Stimulated activated CD4-positive, alpha-beta T cell treated with anti-CD3 and anti-CD28 coated beads, Interleukin-1b, Interleukin-23, amount 100 ng/mL, for 24 hours (primary cell): ENCODE data around the gene ZNF521.

Experiments used
- DNase-seq, 4 experiments: peaks; one replicate each; pipeline ENCODE4 v3.0.0-alpha.2; 2020; ENCODE audit warnings: low read depth in 4 of 4, low spot score in 1 of 4

ZNF521 gene

DNA sequence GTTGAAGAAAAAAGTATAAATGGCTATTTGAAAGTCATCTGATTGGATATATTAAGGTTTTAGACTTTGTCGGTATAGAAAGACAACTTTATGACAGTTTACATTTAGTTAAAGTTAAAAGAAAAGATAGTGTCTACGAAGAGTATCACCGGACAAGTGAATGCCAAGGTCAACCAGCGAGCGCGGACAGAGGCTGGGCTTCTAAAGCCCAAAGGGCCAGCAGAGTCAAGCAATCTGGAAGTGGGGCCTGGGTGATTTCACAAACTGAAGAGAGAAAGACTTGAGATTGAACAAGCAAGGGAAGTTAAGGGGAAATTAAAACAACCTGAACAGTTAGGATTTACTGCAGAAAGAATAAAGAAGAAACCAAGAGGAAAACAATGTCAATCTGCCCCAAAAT, 16.3 kb downstream of the ZNF521 start:
- DNase-seq, result no peak

DNA sequence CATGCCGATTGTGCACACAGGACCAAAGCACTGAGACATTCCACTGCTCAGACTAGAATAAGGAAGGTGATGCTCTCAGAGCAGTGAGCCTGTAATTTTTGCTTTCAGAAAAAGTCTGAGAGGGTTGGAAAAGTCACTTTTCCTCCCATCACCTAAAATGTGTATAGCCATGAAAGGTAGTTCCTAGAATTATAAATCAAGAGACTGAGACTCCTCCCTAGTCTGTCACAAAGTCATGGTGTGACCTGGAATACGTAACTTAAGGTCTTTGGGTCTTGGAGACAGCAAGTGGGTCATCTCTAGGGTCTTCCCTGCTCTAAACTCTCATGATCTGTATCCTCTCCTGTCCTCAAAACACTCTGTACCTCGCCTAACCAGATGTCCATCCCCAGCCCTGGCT, 16.9 kb downstream of the ZNF521 start:
- no peak for DNase-seq

DNA sequence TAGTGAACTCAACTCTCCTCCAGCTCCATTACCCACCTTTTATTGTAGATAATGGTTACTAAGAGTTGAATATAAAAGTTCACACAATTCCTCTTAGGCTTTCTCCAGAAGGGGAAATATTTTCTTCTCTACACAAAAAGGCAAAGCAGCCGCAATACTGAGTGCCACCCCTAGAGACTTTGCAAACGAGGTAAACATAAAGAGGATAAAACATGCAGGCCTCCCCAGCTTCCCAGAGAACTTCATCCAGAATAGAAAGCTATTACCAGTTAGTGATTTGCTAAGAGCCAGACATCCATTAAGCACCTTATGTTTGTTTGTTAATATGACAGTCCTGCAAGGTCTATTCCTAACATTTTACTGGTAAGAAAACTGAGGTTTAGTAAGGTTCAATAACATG, 17.4 kb downstream of the ZNF521 start:
- no peak for DNase-seq

DNA sequence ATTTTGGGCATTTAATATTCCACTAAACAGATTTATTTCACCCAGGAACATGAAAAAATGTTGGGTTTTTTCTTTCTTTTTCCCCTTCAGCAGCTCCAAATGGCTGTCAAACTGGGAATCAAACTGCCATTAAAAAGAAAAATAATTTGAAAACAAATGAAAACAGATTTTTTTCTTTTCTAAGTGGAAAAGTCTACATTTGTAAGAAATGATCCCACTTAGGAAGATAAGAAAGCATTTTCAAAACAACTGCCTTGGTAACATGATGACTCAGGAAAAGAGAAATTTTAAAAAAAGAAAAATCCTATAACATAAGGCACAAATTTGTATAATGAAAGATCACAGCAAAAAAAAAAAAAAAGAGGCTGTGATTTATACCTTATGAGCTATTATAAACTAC, 20.0 kb downstream of the ZNF521 start:
- DNase-seq, result no peak

DNA sequence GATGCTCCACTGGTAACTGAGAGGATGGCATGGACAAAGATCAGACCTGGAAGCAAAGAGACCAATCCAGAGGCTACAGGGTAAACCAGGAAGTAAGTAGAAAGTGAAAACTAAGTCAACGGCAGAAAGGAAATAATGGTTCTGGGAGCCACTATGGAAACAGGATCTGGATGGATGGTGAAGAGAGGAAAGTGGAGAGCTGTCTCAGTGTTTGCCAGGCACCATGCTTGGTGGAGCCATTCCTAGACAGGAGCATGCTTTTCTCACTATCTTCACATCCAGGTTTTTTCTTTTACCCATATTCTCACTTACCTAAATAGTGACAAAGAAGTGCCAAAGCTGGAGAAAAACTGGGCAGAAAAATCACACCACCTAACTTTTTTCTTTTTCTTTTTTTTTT, 22.2 kb downstream of the ZNF521 start:
- DNase-seq, result no peak

DNA sequence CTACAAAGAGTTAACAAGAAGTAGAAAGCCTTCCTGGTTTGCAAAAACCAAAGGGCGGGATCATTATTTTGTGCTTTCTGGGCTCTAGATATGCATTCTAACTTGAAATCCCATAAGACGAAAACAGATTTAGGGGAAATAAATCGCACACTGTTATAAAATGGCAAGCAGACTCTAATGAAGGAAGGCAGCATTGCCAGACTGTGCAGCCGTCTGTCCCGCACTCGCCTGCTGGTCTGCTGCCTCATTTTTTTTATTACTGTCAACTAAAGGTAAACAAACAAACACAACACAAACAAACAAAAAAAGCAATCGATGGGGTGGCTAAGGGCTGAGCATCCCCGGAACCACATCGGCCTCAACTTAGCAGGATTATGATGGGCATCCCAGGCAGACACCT, 24.4 kb downstream of the ZNF521 start:
- no peak for DNase-seq

DNA sequence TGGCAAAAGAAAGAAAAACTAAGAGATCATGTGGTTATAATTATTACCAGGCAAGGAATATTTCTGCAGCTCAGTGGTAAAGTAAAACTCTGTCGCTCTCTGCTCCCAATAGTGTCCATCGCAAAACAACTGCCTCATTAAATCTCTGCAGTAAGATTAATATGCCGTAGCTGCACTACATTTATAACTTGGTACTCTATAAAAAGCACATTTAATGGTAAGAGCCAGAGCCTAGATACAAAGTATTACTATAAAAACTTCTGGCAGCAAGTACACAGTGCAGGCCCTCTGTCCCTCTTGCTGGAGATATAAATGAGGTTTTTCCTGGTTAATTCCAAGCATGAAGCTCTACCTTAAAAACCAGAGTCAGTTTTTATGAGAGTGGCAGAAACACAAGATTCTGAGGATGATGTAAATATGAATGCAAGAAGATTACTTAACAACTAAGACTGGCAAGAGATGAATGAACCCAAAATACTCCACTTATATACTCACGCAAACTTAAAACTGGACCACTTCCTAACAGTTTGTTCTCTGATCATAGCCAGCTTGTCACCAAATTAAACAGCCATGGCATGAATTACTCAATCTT, 25.5 kb downstream of the ZNF521 start:
- DNase-seq, result no peak

DNA sequence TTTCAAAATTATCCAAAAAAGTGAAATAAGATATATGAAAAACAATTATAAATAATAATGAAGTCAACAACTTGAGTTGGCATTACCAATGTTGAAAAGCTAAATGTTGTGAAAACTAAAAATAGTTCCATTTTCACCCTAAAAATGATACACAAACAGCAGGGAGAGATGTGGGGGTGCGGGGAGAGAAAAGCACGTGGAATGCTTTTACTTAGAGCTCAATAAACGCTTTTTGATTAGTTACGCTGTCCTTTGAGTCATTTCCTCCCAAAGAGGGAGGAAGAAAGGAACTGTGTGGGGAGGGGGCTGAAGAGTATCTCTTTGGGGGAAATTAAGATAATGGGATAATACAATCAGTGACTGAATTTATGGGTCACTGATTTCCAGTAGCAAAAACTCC, 29.2 kb downstream of the ZNF521 start:
- no peak for DNase-seq

DNA sequence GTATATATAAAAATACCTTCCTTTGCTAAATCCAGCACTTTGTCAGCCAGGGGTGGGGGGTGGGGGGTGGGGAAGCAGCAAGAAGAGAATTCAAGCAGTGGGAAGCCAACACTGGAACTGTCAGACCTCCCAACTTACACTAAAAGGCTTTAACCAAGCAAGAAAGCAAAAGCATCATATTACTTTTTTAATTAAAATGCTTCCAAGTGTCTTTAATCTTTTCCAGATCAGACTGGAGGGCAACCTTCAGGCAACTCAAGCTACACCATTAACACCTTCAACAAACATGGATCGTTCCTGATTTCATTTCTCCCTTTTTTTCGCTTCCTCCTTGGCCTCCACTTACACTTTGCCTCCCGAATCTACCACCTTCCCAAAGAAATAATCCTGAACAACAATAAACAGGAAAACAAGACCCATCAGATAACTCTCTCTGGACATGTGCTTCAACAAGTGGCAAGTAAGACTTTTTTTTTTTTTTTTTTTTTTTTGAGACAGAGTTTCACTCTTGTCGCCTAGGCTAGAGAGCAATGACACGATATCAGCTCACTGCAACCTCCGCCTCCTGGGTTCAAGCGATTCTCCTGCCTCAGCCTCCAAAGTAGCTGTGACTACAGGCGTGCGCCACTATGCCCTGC, 35.5 kb downstream of the ZNF521 start:
- DNase-seq, result no peak

DNA sequence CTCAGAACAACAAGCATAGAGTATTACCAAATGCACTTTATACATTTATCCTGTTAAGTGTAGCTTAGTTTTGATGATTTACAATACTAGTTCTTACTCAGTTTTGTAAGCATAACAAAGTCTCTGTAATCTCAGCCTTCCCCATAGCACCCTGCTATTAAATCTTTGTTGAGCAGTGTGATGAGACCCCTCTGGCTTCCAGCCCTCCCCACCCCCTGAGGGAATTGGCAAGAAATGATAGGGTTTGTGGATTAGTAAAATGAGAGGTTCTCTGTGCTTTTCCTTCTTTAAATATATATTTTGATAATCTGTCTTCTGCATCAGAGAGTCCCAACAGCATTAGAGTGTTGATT, 37.2 kb downstream of the ZNF521 start:
- no peak for DNase-seq

DNA sequence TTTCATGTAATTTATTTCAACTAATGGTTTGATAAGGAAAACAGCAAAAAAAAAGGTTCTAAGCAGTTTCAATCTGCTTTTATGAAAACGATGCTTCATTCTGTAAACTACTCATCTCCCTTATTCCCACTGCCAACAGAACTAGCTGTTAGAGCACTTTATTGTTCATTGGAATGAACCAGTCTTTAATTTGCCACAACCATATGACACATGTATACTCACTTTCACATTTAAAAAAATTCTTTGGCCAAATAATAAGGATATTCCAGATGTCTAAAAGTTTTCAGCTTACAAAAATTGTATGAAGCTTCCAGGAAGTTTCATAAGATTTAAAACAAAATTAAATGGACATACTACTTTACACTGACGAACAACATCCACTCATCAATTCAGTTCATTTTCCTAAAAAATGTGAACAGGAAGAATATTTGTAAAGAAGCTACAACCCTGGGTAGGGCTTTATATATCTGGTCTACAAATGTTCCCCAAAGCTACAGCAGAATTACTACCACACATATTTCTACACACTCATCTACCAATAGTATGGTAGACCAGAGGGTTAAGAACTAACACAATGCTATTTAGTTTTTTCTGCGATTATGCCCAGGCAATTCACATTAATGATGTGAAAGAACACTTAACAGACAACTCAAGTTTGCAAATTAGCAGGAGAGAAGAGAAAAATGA, 37.7 kb downstream of the ZNF521 start:
- no peak for DNase-seq

DNA sequence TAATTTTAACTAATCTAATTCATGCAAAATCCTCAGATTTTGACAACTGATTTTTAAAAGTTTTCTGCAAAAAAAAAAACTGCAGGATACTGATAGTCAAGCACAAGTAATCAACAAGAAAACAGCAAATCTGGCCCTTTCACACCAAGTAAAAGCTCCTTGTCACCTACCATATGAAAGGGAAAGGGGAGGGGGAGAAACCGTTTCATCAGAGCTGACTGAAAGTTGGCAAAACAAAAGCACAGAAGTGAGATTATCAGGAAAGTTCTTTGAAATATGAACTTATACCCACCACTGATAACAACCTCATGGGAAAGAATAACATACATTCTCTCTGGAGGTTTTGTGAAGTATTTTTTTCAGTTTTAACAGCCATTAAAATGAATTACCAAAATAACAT, 38.7 kb downstream of the ZNF521 start:
- DNase-seq, result no peak

DNA sequence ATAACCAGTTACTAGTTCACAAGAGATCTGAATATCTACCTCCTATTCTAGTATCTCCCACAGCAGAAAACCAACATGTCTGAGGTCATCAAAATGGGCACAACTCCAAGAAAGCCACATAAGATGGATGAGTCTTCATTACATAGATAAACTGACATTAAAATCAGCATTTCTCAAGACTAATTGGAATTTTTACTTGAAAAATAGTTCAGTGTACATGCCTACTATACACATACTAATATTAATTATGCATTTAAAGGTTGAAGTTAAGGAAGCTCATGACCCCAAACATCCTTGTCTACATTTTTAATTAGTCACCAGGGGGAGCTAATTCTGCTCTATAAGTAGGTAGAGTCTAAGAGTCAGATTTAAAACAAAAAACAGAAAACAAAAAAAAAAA, 41.9 kb downstream of the ZNF521 start:
- no peak for DNase-seq

DNA sequence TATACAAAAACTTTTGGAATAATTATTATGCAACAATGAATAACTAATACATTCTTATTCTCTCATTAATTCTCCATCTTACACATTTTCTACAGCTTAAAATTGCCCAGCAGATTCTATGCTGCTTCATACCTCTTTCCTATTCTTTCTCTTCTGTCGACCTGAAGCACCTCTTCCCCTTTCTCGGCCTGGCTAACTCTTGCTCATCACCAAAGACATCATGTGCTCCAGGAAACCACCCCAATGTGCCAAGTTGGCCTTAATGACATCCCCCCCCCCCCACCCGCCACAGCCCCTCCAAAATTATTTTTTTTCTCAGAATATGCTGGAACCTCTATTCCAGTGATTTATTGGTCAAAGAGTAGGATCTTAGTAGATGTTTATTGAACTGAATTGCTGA, 43.6 kb downstream of the ZNF521 start:
- no peak for DNase-seq

DNA sequence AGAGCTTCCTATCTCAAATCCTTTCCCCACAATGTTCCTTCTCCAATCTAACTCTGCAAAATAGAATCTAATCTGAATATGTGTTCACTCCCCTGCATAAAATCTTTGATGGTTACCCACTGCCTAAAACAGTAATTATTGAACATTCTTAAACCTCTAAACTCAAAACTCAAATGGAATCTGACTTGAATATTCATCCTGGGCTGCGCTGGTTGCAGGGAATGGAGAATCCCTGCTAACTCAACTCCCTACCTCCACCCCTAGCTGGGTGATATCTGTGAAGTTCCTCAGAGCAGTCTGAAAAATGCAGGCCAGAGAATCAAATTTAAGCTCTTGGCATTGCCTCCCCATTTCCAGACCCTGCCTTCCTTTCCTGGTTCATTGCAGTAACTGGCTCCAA, 44.8 kb downstream of the ZNF521 start:
- no peak for DNase-seq

DNA sequence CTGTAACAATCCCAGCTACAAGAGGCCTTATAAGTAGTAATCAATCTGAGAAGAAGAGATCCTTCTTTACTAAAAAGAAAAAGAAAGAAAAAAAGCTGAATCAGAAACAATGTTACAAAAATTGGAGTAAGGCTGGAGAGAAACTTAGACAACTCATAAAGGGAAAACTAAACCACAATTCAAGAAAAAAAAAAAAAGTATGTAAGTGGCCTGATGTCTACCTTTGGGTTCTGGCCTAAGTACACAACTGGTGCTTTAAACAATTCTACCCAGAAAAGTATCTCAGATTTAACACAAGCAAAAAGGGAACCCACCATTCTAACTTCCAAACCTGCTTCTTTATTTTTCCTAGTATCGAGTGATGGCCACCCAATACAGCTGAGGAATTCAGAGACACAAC, 45.3 kb downstream of the ZNF521 start:
- no peak for DNase-seq

DNA sequence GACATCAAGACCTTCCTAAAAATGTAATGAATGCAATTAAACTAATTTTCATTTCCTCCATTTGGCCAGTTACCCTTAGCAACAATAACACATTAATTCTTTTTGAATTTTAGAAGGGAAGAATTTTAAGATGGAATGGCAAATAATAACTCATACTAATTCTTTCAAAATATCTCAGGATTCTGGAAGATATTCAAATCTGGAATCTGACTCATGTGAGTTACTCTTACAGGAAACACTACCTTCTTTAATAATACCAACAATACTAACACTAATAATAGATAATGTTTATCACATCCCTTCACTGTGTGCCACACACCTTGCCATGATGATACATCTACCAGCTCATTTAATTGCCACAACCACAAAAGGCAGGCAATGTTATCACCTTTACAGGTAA, 46.4 kb downstream of the ZNF521 start:
- DNase-seq, result no peak

DNA sequence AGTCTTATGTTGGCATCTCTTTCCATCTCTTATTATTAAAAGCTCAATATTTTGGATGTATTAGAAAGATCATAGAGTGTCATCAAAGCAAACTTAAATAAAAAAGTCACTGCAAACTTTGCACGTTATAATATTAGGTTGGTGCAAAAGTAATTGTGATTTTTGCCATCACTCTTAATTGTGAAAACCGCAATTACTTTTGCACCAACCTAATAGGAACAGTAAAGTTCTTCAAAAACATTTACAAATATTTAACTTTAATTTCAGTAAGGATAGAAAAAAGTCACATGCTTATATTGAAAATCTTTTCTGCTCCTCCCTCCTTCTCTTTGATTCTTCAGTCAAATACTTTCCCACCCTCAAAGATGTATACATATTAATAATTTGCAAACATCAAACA, 51.5 kb downstream of the ZNF521 start:
- DNase-seq, result no peak

DNA sequence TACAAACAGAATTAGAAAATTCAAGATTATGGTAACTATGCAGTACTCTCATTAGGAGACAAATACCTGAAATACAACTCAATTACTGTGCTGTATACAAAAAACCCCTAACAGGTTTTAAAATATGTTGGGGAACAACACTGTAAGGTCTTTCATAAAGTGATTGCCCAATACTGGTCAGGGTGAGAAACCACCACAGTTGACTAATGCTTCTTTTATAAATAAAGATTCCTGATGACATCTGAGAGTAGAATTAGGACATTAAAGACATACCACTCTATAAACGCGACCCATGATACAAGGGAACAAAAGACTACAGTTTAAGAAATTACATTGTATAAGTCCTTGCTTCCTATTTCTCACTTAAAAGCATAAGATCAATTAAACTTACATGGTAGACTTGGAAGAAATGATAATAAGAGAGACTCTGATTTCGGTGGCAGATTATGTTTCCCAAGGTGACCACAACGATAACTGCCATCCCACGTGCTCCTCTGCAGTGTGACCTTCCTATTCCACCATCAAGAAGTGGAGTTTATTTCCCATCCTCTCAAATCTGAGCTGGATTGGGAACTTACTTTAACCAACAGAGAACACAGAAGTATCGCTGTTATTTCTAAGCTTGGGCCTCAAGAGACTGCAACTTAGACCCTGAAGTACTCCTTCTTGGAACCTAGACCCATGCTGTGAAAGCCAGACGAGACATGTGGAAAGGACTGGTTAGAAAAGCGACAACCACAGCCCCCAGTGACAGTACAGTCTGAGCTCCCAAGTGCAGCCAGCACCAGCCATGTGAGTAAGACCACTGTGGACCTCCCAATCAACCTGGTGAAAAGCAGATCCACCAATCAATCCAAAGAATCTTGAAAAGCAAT, 52.3 kb downstream of the ZNF521 start:
- no peak for DNase-seq

DNA sequence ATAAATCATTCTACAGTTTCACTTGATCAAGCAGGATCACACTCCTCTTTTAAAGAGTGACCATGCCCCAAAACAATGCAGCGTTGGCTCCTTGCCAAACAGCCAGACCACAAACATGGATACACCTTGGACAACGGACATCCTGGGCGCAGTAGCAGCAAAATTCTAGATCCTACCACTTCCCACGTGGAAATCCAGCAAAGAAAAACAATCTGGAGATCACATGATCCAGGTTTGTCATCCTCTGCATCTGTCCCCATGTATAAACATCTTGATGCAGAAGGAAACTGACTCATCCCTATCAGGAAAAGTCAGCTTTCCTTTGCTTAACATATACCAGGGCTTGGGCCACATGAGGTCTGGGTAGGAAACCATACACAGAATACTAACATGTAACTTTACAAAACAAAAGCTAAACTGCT, 53.1 kb downstream of the ZNF521 start:
- no peak for DNase-seq

DNA sequence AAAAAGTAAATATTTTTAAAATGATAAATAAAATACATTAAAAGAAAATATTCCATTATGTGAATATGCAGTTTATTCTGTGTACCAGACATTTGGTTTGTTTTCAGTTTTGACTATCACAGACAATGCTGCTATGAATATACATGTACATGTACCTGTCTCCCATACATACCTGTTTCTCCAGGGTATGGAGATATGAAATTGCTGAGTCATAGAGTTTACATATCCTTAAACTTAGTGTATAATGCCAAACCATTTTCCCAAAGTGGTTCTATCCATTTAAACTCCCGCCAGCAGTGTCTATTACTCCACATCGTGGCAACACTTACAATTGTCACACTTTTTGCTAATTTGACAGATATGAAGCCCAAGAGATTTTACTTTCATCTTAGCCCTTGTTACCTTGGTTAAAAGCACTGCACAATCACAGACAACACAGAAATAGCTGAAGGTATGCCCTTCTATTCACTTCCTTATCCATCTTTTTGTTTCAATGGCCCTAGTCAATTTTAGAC, 56.3 kb downstream of the ZNF521 start:
- DNase-seq, result no peak

DNA sequence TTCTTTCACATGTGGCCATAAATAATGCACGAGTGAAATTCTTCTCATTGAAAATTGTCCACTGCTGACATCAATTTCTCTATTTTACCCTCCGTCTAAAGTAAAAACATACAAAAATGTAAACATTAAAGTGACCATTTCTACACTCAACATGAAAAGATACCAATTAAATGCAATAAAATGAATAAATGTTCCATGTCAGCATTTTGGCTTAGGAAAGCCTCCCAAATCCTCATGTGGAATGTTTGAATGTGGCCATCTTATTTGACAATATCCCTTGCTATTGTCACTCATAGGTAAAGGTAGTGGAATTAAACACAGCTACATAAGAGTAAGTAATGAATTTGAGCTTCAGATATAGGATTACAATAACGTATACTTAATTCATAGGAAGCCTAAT, 60.8 kb downstream of the ZNF521 start:
- DNase-seq, result no peak
